Naive thymus-derived CD4-positive, alpha-beta T cell (primary cell): ENCODE data around the gene LTBP2. TPM values are rescaled to one million over a fixed set of nuclear protein-coding genes. Genes with fewer than 3 reads are reported as not detected.

Experiments
- ATAC-seq: fragments of 150-1000 bp; cut with Tn5 transposase; 2 replicates; pipeline ENCODE4 v1.10.0; 2021; ENCODE audit warnings: mild to moderate bottlenecking, moderate library complexity
- CTCF ChIA-PET: fragments of 350-600 bp; sonication (Branson Sonifier 250); formaldehyde crosslinking; loops from one replicate; lab custom pipeline; 2021; ENCODE audit warnings: antibody characterized with exemption; lab: Charles Lee
- POLR2A ChIA-PET: fragments of 350-600 bp; sonication (Branson Sonifier 250); formaldehyde crosslinking; loops from one replicate; lab custom pipeline; 2021; ENCODE audit warnings: antibody characterized with exemption, inconsistent platforms; lab: Charles Lee
- DNase-seq, 9 donors: peaks; one replicate each; pipeline versions ENCODE4 v3.0.0 to v3.0.0-alpha.2; 2020 to 2022; ENCODE audit warnings: mixed read lengths in 1 of 9
- H3K27ac ChIP-seq: one replicate; pipeline ENCODE4 v1.7.0; 2013; ENCODE audit warnings: mild to moderate bottlenecking, low read depth, low read length, moderate library complexity
- H3K27me3 ChIP-seq, 2 donors: one replicate each; pipeline ENCODE4 v1.7.0; 2013; ENCODE audit warnings: low read length in 2 of 2, mild to moderate bottlenecking in 2 of 2, moderate library complexity in 2 of 2; ENCODE audit not compliant: control insufficient read depth in 2 of 2, insufficient read depth in 2 of 2
- H3K36me3 ChIP-seq, 3 experiments: 1 replicate in 2 of 3; 2 replicates in 1 of 3; pipeline ENCODE4 v1.7.0; 2013; ENCODE audit warnings: low read length in 3 of 3, mild to moderate bottlenecking in 3 of 3, moderate library complexity in 1 of 3; ENCODE audit not compliant: insufficient read depth in 3 of 3, control insufficient read depth in 2 of 3
- H3K4me1 ChIP-seq, 2 donors: one replicate each; pipeline ENCODE4 v1.7.0; 2013; ENCODE audit warnings: low read length in 2 of 2, mild to moderate bottlenecking in 2 of 2, moderate library complexity in 1 of 2; ENCODE audit not compliant: control insufficient read depth in 2 of 2, insufficient read depth in 2 of 2
- H3K4me3 ChIP-seq: 2 replicates; pipeline ENCODE4 v1.7.0; 2013; ENCODE audit warnings: mild to moderate bottlenecking, low read length
- H3K9me3 ChIP-seq, 3 experiments: 1 replicate in 2 of 3; 2 replicates in 1 of 3; pipeline ENCODE4 v1.7.0; 2013; ENCODE audit warnings: low read length in 3 of 3; ENCODE audit not compliant: control insufficient read depth in 2 of 3
- H3K27ac Mint-ChIP-seq, 9 donors: one replicate each; pipeline ENCODE4 v1.8.0; 2020 to 2022; ENCODE audit warnings: mixed read lengths in 9 of 9, mild to moderate bottlenecking in 8 of 9, moderate library complexity in 5 of 9, inconsistent platforms in 2 of 9
- H3K27me3 Mint-ChIP-seq, 5 donors: one replicate each; pipeline ENCODE4 v1.8.0; 2021 to 2022; ENCODE audit warnings: mixed read lengths in 5 of 5, mild to moderate bottlenecking in 1 of 5
- H3K36me3 Mint-ChIP-seq, 5 donors: one replicate each; pipeline ENCODE4 v1.8.0; 2020 to 2022; ENCODE audit warnings: mixed read lengths in 5 of 5, mild to moderate bottlenecking in 3 of 5, inconsistent platforms in 1 of 5
- H3K4me1 Mint-ChIP-seq, 7 donors: one replicate each; pipeline ENCODE4 v1.8.0; 2020 to 2022; ENCODE audit warnings: mixed read lengths in 7 of 7, mild to moderate bottlenecking in 3 of 7, inconsistent platforms in 1 of 7
- H3K4me3 Mint-ChIP-seq, 10 donors: one replicate each; pipeline ENCODE4 v1.8.0; 2020 to 2022; ENCODE audit warnings: mild to moderate bottlenecking in 10 of 10, mixed read lengths in 10 of 10, moderate library complexity in 6 of 10, inconsistent platforms in 2 of 10
- H3K9me3 Mint-ChIP-seq, 11 donors: one replicate each; pipeline ENCODE4 v1.8.0; 2020 to 2022; ENCODE audit warnings: mixed read lengths in 11 of 11, mild to moderate bottlenecking in 4 of 11, inconsistent platforms in 1 of 11, moderate library complexity in 1 of 11
- intact Hi-C, 2 donors: fragments of 100-400 bp; cut with micrococcal nuclease; formaldehyde crosslinking; loops; one replicate each; pipeline ENCODE4 v1.15.1; 2023
- polyA plus RNA-seq, 2 donors: library from polyadenylated mRNA; unstranded; fragments of 300-500 nt; fragmentation: Illumina TruSeq; gene quantifications; one replicate each; pipeline ENCODE4 v1.2.3, GENCODE V29; 2021
- total RNA-seq, 6 experiments: library from RNA in 5 of 6; stranded (reverse) in 5 of 6; gene quantifications; 1 replicate in 5 of 6; 2 replicates in 1 of 6; pipeline ENCODE4 v1.2.3 and lab custom pipeline; 2021 to 2026

The LTBP2 gene
- total and polyA plus RNA-seq, 7 experiments from 2014 or later: 0.07 to 1.1 (median 0.27) TPM

GRCh38 chr14:74488786-74489397 lies 123.1 kb downstream of the LTBP2 start:
- DNase-seq (no peak), ATAC-seq (no peak)
- Histone ChIP-seq H3K4me3 (no peak overlapping the region), H3K9me3 (no peaks in the 10 kb centered on the region), H3K4me1 (peaks cover 0 to 5% of the 10 kb centered on the region in 2 donors), H3K36me3 (peaks cover 0 to 8% (median 0%) of the 10 kb centered on the region in 3 experiments), H3K27me3 (no peaks in the 10 kb centered on the region), H3K27ac (no peak overlapping the region)
- intact Hi-C loops: no loop called here
- no peaks in the 10 kb centered on the region for H3K27me3 Mint-ChIP-seq
- POLR2A ChIA-PET: interaction anchor here (1.1 kb wide), 1 partner anchor 9 kb away, joined by 3 read pairs; no protein-coding TSS in a partner anchor
- no peak overlapping the region for H3K4me3 Mint-ChIP-seq
- H3K9me3 Mint-ChIP-seq: no peaks in the 10 kb centered on the region
- H3K4me1 Mint-ChIP-seq: peaks cover 0 to 17% (median 11%) of the 10 kb centered on the region in 7 donors
- H3K36me3 Mint-ChIP-seq: peaks cover 0 to 18% (median 4%) of the 10 kb centered on the region in 5 donors
- CTCF ChIA-PET: no interaction called here
- no peak overlapping the region for H3K27ac Mint-ChIP-seq

GRCh38 chr14:74486164-74486563 lies 125.9 kb downstream of the LTBP2 start:
- H3K4me1 Mint-ChIP-seq: peaks cover 0 to 14% (median 9%) of the 10 kb centered on the region in 7 donors
- H3K9me3 Mint-ChIP-seq: no peaks in the 10 kb centered on the region
- intact Hi-C loops: no loop called here
- no peak overlapping the region for H3K27ac Mint-ChIP-seq
- H3K4me3 ChIP-seq: no peak overlapping the region
- H3K9me3 ChIP-seq: no peaks in the 10 kb centered on the region
- no peaks in the 10 kb centered on the region for H3K27me3 ChIP-seq
- ChIA-PET POLR2A (interaction anchor here (0.5 kb wide), 1 partner anchor 1449 kb away, joined by 4 read pairs; no protein-coding TSS in a partner anchor), CTCF (no interaction called here)
- H3K4me3 Mint-ChIP-seq: no peak overlapping the region
- peaks cover 4 to 37% (median 16%) of the 10 kb centered on the region in 5 donors for H3K36me3 Mint-ChIP-seq
- no peak overlapping the region for H3K27ac ChIP-seq
- no peaks in the 10 kb centered on the region for H3K4me1 ChIP-seq
- peaks cover 0 to 21% (median 0%) of the 10 kb centered on the region in 3 experiments for H3K36me3 ChIP-seq
- no peaks in the 10 kb centered on the region for H3K27me3 Mint-ChIP-seq
- ATAC-seq (no peak), DNase-seq (no peak)

- CTCF ChIA-PET: no interaction called here
- intact Hi-C loops: no loop called here
- Histone ChIP-seq H3K4me1 (no peaks in the 10 kb centered on the region), H3K27ac (no peak overlapping the region), H3K36me3 (peaks cover 0 to 41% (median 5%) of the 10 kb centered on the region in 3 experiments), H3K27me3 (no peaks in the 10 kb centered on the region), H3K9me3 (no peaks in the 10 kb centered on the region), H3K4me3 (no peak overlapping the region)
- ATAC-seq (no peak), DNase-seq (no peak)
- Mint-ChIP-seq H3K27ac (no peak overlapping the region), H3K4me3 (no peak overlapping the region), H3K9me3 (no peaks in the 10 kb centered on the region), H3K4me1 (no peaks in the 10 kb centered on the region), H3K36me3 (peaks cover 4 to 58% (median 25%) of the 10 kb centered on the region in 5 donors), H3K27me3 (no peaks in the 10 kb centered on the region)
- POLR2A ChIA-PET: no interaction called here
Measured at GRCh38 chr14:74483321-74483720, 128.7 kb downstream of the LTBP2 start.

- no peaks in the 10 kb centered on the region for H3K4me1 Mint-ChIP-seq
- H3K27me3 Mint-ChIP-seq: no peaks in the 10 kb centered on the region
- intact Hi-C loops: no loop called here
- H3K27me3 ChIP-seq: no peaks in the 10 kb centered on the region
- no peak for ATAC-seq
- no peaks in the 10 kb centered on the region for H3K4me1 ChIP-seq
- H3K9me3 ChIP-seq: no peaks in the 10 kb centered on the region
- DNase-seq: no peak
- ChIA-PET POLR2A (interaction anchor here (0.6 kb wide), 1 partner anchor 16 kb away, joined by 3 read pairs; no protein-coding TSS in a partner anchor), CTCF (no interaction called here)
- H3K4me3 ChIP-seq: no peak overlapping the region
- no peak overlapping the region for H3K27ac ChIP-seq
- H3K4me3 Mint-ChIP-seq: no peak overlapping the region
- peaks cover 4 to 63% (median 30%) of the 10 kb centered on the region in 5 donors for H3K36me3 Mint-ChIP-seq
- no peaks in the 10 kb centered on the region for H3K9me3 Mint-ChIP-seq
- no peak overlapping the region for H3K27ac Mint-ChIP-seq
- H3K36me3 ChIP-seq: peaks cover 0 to 41% (median 5%) of the 10 kb centered on the region in 3 experiments
Measured at GRCh38 chr14:74482571-74482970, 129.5 kb downstream of the LTBP2 start.

DNA sequence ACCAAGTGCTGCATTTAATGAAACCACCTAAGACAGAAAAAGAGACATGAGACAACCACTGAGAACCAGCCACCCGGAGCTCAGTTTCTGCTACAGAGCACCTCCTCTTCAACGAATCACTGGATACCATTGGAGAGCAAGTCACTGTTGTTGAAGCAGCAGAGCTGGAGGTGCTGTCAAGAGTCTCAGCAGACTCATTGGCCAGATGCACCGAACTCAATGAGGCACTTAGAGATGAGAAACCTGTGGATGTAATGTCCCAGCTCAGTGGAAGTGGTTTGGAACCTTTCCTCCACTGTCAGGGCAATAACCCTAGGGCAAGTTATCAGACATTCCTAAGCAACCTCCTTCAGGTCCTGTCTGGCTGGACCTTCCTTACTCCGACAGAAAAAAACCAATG lies 132.0 kb downstream of the LTBP2 start:
- ATAC-seq (no peak), DNase-seq (no peak)
- Mint-ChIP-seq H3K9me3 (no peaks in the 10 kb centered on the region), H3K4me1 (peaks cover 0 to 3% (median 0%) of the 10 kb centered on the region in 7 donors), H3K27ac (no peak overlapping the region), H3K36me3 (peaks cover 3 to 67% (median 37%) of the 10 kb centered on the region in 5 donors), H3K4me3 (no peak overlapping the region), H3K27me3 (no peaks in the 10 kb centered on the region)
- no peak overlapping the region for H3K27ac ChIP-seq
- H3K9me3 ChIP-seq: no peaks in the 10 kb centered on the region
- H3K4me3 ChIP-seq: no peak overlapping the region
- H3K36me3 ChIP-seq: peaks cover 0 to 47% (median 5%) of the 10 kb centered on the region in 3 experiments
- POLR2A ChIA-PET: interaction anchor here (0.6 kb wide), 1 partner anchor 283 kb away, joined by 3 read pairs; no protein-coding TSS in a partner anchor
- no peaks in the 10 kb centered on the region for H3K27me3 ChIP-seq
- intact Hi-C loops: no loop called here
- CTCF ChIA-PET: no interaction called here
- H3K4me1 ChIP-seq: no peaks in the 10 kb centered on the region

DNA sequence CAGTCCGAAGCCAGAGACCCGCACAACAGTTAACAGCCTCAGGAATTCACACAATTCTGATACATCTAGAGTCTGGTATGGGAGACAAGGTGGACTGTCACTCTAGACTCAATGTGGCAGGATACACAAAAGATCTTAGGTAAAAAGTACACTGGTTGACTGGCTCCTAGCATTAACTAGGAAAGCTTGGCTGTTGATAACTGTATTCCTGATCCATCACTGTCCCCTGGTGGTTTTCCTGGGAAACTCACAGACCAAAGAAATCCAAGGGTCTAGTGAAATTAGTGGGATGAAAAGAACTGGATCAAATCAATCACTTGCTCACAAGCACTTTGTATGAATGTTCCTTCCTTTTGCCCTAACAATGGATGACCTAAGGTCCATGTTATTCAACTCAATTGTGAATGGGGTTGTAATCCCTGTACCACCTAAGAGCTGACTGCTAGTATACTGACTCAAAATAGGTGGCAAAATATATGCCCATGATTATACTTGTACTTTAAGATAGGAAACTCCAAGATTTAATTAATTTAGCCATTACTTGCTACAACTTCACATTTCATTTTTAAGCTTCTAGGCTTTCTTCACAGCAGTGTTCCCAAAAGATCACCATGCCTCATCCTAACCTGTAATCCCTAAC lies 132.9 kb downstream of the LTBP2 start:
- no peak for DNase-seq
- Mint-ChIP-seq H3K27ac (no peak overlapping the region), H3K4me1 (peaks cover 0 to 3% (median 0%) of the 10 kb centered on the region in 7 donors), H3K36me3 (peaks cover 0 to 66% (median 32%) of the 10 kb centered on the region in 5 donors), H3K27me3 (no peaks in the 10 kb centered on the region), H3K9me3 (no peaks in the 10 kb centered on the region), H3K4me3 (no peak overlapping the region)
- intact Hi-C loops: no loop called here
- Histone ChIP-seq H3K4me1 (no peaks in the 10 kb centered on the region), H3K27ac (no peak overlapping the region), H3K27me3 (no peaks in the 10 kb centered on the region), H3K4me3 (no peak overlapping the region), H3K9me3 (no peaks in the 10 kb centered on the region), H3K36me3 (peaks cover 0 to 52% (median 5%) of the 10 kb centered on the region in 3 experiments)
- ChIA-PET CTCF (no interaction called here), POLR2A (no interaction called here)
- ATAC-seq: no peak
